GM18519 (cell line): ENCODE data around the gene MSLN.
"Not testable (repeated sequence)": the region's sequence is repeated elsewhere in the genome, so short reads cannot be mapped to it uniquely, and the experiment has no call there.

Experiments used
- ATAC-seq: cut with Tn5 transposase; IDR thresholded peaks from one replicate; pipeline ENCODE4 v1.9.1; 2021; ENCODE audit warnings: mild to moderate bottlenecking, moderate library complexity; ENCODE audit not compliant: unreplicated experiment, low FRiP score

Gene MSLN

DNA sequence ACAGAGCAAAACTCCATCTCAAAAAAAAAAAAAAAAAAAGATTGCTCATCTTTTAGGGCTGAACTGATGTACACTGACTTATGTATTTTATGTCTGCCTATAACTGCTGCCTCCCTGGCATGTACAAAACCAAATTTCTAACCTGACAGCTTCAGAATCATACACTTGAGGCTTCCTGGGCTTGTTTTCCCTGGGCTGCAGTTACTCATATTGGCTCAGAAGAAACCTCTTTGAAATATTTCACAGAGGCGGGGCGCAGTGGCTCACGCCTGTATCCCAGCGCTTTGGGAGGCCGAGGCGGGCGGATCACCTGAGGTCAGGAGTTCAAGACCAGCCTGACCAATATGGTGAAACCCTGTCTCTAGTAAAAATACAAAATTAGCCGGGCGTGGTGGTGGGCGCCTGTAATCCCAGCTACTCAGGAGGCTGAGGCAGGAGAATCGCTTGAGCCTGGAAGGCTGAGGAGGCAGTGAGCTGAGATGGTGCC, 6.4 kb upstream of the MSLN start:
- ATAC-seq: not testable (repeated sequence)

DNA sequence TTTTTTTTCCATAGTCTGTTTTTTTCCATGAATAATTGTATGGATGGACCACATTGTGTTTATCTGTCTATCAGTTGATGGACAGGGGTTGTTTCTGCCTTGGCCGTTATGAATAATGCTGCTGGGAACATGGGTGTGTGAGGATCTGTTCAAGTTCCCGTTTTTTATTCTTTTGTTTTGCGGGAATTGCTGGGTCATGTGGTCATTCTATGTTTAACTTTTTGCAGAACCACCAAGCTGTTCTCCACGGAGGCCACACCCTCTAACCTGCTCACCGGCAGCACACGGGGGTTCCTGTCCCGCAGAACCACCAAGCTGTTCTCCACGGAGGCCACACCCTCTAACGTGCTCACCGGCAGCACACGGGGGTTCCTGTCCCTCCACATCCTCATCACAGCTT, 5.9 kb upstream of the MSLN start:
- no peak for ATAC-seq

DNA sequence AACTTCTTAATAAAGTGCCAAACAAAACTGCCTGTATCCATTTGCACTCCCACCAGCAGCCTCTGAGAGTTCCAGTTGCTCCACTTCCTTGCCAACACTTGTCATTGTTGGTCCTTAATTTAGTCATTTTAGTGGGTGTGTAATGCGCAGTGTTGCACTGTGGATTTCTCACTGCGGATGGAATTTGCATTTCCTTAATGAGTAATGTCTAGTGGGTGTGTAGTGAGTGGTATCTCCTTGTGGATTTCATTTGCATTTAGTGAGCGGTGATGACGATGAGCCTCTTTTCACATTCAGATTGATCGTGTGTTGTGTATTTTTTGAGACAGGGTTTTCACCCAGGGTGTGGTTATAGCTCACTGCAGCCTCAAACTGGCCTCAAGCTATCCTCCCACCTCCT, 4.1 kb upstream of the MSLN start:
- no peak for ATAC-seq

DNA sequence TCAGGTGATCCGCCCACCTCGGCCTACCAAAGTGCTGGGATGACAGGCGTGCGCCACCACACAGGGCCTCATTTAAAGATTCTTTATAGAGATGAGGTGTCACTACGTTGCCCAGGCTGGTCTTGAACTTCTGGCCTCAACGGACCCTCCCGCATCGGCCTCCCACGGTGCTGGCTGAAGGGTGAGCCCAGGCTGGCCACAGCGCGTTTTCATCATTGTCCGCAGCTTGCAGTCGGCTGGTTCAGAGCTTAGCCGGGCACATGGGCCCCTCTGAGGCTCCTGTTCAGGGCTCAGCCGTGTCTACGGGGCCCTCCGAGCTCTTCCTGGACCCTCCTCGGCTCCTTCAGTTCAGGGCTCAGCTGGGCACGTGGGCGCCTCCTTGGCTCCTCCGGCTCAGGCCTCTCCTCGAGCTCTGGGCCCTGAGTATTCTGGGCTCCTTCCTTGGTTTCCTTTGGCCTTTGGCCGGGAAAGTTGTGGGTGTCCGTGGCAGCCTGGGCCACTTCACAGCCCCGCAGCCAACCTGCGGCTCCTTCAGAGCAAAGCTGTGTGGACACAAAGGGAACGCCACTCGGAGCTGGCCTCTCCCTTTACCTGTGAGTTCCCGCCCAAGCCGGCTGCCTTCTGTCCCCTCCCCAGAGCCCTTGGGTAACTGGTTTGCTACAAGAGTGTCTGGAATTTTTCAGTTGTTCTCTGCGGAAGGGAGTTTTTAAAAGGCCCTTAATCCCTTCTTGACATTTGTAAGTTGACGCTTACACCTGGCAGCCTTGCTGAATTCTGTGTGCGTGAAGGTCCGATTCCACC, 1.2 kb upstream of the MSLN start:
- ATAC-seq: no peak

DNA sequence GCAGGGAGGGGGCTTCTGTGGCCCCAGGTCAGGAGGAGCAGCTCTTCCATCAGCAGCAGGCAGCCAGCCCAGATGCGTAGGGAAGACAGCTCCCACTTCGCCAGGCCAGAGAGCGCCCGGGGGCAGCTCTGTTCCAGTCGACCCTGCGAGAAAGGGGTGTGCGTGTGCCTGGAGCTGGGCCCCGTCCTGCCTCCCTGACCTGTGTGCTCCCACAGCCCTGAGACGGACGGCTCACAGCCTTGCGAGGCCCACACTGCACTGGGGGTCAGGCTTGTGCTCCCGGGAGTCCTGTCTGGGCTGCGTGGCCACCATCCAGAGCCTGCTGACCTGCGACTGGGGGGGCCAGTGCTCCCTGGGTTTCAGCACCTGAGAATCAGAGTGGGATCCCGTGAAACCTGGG, 469 bp upstream of the MSLN start:
- no peak for ATAC-seq

DNA sequence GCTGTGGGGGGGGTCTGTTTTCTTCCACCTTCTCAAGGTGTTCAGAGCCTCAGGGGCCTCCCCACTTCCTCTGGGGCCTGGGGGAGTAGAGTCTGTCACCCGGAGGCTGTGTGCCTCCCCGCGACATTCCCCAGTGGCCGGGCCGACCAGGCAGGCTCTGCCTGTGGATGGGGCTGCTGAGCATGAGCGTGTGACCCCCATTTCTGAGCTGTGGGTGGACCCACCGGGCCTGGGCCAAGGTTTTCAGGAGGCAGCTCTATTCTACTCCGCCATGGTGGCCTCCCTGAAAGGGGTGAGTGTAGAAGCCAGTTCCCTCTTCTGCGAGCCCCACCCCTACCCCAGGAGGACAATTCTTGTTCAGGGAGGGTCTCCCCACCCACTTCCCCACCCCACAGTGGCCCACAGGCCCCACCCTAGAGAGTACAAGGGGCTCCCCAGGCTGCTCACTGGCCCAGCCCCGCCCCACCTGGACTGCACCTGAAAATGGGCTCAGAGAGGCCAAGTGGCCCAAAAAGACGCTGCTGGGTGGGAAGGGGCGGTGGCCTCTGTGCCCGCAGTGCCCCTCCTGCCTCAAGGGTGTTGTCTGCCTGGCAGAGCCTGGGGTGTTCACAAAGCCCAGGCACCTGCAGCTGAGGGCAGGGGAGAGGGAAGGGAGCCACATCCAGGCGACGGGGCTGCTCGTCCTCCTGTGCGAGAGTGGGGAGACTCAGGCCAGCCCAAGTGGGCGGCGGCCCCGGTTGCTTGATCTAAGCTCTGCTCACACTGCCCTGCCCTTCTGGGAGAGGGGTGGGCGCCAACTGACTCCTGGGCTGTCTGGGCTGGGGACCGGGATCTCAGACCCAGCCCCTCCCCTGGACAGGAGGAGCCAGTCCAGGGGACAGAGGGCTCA, 1.3 kb downstream of the MSLN start:
- no peak for ATAC-seq

DNA sequence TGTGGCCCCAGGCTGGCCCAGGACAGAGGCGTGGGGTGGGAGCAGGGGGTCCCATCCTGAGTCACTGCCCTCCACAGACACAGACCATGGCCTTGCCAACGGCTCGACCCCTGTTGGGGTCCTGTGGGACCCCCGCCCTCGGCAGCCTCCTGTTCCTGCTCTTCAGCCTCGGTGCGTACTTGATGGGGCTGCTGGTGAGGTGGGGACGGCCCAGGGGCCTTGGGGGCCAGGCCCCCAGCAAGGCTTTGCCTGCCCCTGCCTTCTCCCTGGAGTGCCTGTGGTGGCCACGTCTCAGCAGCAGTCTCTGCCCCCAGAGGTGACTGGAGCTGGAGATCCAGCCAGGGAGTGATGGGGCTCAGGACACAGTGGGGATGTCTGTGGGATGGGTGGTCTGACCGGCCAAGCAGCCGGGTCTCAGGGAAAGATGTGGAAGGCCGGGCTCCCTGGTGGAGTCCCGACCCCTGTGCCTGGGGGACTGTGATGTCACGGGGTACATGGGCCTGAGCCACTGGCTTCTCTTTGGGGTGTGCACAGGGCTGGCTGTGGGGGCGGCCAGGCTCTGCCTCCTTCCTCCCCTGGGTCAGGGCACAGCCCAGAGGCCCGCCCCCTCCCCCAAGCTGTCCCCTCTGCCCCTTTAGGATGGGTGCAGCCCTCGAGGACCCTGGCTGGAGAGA, 2.2 kb downstream of the MSLN start:
- no peak for ATAC-seq

DNA sequence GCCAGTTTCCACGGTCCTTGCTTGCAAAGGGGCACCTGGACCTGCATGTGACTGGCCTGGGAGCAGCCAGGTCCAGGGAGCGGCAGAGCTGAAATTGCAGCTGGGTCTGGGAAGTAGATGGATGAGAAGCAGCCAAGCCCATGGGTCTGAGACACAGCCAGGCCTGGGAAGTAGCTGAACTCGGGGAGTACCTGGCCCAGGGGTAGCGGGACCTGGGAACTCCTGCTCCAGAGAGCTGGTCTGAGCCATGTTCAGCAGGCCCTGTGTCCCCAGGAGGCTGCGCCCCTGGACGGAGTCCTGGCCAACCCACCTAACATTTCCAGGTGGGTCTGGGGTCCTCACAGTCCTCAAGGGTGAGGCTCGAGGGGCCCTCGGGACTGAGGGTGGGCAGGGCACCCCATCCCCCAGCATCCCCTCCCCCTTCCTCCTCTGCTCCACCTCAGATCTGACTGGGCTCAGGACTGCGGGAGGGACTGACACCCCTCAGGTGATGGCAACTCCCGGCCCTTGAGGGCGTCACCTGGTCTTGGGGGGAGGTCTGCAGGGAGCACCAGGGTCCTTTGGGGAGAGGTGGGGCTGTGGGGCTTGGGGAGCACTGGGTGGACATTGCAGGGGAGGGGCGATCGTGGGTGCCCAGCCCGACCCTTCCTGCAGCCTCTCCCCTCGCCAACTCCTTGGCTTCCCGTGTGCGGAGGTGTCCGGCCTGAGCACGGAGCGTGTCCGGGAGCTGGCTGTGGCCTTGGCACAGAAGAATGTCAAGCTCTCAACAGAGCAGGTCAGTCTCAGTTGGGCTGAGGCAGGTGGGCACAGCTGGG, 3.0 kb downstream of the MSLN start:
- no peak for ATAC-seq

DNA sequence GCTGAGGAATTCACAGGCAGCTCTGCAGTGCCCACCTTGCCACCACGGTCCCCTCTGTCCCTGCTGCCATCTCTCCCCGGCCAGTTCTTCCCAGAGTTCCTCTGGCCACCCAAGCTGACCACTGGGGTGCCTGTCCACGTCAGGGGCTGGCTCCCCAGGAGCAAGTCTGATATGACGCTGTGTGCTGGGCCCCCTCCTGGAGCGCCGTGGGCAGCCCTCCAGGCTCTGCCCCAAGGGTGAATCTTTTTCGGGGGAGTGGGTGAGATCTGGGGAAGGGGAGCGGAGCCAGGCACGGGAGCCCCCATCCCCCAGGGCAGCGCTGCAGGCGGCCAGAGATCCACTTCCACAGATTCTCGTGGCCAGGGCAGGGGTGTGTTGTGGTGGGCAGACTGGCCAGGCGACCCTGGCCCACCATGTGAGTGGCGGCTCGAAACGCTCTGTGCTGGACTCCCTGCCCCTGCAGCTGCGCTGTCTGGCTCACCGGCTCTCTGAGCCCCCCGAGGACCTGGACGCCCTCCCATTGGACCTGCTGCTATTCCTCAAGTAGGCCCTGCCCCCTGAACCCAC, 3.7 kb downstream of the MSLN start:
- ATAC-seq: no peak

DNA sequence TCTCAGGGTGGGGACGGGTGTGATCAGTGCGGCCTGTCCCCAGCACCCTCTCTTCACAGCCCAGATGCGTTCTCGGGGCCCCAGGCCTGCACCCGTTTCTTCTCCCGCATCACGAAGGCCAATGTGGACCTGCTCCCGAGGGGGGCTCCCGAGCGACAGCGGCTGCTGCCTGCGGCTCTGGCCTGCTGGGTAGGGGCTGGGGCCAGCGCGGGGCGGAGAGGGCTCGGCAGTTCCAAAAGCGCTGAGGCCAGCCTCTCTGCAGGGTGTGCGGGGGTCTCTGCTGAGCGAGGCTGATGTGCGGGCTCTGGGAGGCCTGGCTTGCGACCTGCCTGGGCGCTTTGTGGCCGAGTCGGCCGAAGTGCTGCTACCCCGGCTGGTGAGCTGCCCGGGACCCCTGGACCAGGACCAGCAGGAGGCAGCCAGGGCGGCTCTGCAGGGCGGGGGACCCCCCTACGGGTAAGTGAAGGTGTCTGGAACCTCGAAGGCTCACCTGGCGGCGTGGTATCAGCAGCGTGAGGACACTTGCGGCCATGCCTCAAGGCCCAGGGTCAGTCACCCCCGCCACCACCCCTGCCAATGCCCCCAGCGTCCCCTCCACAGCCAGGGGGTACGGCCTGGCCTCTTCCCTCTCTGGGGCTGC, 4.4 kb downstream of the MSLN start:
- ATAC-seq: no peak

DNA sequence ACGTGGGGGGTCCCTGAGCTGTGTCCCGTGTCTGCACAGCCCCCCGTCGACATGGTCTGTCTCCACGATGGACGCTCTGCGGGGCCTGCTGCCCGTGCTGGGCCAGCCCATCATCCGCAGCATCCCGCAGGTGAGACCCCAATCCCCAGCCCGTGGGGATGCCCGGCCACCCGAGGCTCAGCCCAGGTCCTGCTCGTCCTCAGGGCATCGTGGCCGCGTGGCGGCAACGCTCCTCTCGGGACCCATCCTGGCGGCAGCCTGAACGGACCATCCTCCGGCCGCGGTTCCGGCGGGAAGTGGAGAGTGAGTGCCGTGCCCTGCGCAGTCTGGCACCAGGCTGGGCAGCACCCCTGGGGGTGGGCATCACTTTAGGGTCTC, 4.9 kb downstream of the MSLN start:
- ATAC-seq: no peak

DNA sequence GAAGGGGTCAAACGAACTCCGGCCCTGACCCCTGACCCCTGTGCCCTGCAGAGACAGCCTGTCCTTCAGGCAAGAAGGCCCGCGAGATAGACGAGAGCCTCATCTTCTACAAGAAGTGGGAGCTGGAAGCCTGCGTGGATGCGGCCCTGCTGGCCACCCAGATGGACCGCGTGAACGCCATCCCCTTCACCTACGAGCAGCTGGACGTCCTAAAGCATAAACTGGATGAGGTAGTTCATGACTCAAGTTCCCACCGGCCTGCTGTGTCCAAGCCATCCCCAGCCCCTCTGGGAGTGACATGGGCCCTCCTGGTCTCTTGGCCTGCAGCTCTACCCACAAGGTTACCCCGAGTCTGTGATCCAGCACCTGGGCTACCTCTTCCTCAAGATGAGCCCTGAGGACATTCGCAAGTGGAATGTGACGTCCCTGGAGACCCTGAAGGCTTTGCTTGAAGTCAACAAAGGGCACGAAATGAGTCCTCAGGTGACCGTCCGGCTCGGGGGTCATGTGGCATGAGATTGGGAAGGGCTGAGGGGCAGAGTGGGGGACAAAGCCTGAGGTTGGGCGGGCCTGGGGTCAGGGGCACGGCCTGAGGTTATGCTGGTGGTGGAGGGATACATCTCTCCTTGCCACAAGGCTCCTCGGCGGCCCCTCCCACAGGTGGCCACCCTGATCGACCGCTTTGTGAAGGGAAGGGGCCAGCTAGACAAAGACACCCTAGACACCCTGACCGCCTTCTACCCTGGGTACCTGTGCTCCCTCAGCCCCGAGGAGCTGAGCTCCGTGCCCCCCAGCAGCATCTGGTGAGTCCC, 5.7 kb downstream of the MSLN start:
- ATAC-seq: no peak

DNA sequence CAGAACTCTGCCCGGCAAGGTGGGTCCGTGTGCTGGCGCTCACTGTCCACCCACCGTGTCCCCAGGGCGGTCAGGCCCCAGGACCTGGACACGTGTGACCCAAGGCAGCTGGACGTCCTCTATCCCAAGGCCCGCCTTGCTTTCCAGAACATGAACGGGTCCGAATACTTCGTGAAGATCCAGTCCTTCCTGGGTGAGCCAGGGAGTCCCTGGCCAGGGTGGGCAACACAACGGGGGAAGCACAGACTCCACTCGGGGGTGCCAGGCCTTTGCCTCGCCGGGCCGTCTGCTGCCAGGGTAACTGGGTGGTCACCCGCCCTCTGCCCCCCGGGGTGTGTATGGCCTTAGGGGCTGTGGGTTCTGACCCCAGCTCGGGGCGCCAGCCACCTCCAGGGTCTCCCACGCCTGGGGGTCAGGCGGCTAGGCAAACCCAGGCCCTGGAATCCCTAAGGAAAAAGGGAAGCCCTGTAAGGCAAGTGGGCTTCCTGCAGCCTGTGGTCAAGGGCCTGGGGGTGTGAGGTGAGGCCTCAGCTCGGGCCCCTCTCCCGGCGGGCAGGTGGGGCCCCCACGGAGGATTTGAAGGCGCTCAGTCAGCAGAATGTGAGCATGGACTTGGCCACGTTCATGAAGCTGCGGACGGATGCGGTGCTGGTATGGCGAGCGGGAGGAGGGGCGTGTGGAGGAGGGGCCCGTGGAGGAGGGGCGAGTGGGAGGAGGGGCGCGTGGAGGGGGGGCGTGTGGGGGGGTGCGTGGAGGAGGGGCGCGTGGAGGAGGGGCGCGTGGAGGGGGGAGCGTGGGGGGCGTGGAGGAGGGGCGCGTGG, 6.5 kb downstream of the MSLN start:
- no peak for ATAC-seq

DNA sequence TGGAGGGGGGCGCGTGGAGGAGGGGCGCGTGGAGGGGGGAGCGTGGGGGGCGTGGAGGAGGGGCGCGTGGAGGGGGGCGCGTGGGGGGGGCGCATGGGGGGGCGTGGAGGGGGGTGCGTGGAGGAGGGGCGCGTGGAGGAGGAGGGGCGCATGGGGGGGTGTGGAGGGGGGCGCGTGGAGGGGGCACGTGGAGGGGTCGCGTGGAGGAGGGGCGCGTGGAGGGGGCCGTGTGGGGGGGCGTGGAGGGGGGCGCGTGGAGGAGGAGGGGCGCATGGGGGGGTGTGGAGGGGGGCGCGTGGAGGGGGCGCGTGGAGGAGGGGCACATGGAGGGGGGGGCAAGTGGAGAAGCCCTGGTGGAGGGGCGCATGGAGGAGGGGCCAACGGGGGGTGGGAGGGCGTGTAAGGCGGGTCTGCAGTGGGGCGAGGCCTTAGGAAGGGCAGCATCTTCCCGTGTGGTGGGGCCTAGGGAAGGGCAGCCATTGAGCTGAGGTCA, 7.3 kb downstream of the MSLN start:
- no peak for ATAC-seq

DNA sequence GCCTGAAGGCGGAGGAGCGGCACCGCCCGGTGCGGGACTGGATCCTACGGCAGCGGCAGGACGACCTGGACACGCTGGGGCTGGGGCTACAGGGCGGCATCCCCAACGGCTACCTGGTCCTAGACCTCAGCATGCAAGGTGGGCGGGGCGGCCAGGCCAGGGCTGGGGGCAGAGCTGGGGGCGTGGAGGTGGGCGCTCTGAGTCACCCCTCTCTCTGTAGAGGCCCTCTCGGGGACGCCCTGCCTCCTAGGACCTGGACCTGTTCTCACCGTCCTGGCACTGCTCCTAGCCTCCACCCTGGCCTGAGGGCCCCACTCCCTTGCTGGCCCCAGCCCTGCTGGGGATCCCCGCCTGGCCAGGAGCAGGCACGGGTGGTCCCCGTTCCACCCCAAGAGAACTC, 7.9 kb downstream of the MSLN start:
- ATAC-seq: no peak

DNA sequence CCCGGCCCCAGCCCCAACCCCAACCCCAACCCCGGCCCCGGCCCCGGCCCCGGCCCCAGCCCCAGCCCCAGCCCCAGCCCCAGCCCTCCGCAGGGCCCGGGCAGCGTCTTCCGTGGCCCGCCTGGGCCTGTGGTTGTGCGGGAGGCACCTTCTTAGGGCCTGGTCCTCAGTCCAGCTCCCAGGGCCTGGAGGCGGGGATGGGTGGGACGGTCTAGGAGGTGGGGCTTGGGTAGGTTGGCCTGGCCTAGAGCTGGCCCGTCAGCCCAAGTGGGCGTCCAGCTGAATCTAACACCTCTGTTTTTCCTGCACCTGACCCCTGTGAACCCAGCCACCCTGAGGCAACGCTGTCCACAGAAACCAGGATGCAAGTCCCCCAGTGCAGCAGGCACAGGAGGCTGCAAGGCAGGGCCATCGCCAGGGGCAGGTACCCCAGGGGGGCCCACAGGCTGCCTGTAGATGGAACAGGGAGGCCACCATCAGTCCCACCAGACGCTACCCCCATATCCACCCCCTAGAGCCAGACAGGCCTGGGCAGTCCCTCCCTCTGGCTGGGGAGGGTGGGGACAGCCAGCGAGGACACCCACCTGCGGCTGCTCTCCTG, 8.8 kb downstream of the MSLN start:
- ATAC-seq: no peak

DNA sequence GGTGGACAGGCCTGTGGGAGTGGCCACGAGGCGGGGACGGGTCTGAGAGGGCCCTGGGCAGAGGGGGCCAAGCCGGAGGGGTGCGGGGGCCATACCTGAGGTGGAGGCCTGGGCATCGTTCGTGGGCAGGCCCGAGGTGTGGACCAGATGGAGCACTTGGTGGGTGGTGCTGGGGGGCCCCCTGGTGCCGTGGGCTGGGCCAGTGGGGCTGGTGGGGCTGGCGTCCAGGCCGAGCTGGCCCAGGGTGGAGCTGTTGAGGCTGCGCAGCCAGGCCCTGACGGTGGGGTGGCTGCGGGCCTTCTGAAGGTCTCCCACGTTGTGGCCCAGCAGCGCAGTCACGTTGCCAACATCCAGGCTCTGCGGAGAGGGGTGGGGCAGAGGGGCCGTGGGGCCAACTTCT, 9.4 kb downstream of the MSLN start:
- no peak for ATAC-seq
